ENCODE results near the gene OVOL1. TPM values are rescaled to one million over a fixed set of nuclear protein-coding genes. Genes with fewer than 3 reads are reported as not detected.

OVOL1 gene
- total RNA-seq, 1 experiment from 2014 or later: 17.1 TPM

- intact Hi-C loops (cut with micrococcal nuclease): no loop called here
- Histone ChIP-seq H3K36me3 (ENCODE audit: low read depth, low read length) (no peaks in the 10 kb centered on the region), H2AFZ (ENCODE audit: low read length) (no peak overlapping the region), H3K9me2 (replicated peaks; ENCODE audit: low read length) (no peaks in the 10 kb centered on the region), H3K9ac (ENCODE audit: low read length) (no peak overlapping the region), H3K4me1 (ENCODE audit: insufficient read depth, low read length) (no peaks in the 10 kb centered on the region), H3K9me3 (ENCODE audit: low read length) (no peaks in the 10 kb centered on the region), H3K27ac (ENCODE audit: low read length) (no peak overlapping the region), H3K4me2 (ENCODE audit: low read length) (no peak overlapping the region), H3K27me3 (ENCODE audit: low read length) (no peaks in the 10 kb centered on the region), H3K79me2 (ENCODE audit: low read length) (no peaks in the 10 kb centered on the region), H3K4me3 (ENCODE audit: low read length) (no peak overlapping the region), H4K20me1 (ENCODE audit: low read length) (no peaks in the 10 kb centered on the region), H3F3A (ENCODE audit: low read length, unreplicated experiment) (no peaks in the 10 kb centered on the region)
- no TSS peak for BruUV-seq (replicated peaks)
- ATAC-seq (no peak), DNase-seq (no peak)
- CTCF ChIA-PET: interaction anchor here (0.7 kb wide), 1 partner anchor 9 kb away, joined by 5 read pairs; no protein-coding TSS in a partner anchor
- no peak for TF ChIP-seq EZH2phosphoT487 (IDR thresholded peaks at IDR 0.05; ENCODE audit: borderline replicate concordance, low read length)
- TF ChIP-seq EZH2 (IDR thresholded peaks at IDR 0.05; ENCODE audit: low read length, unreplicated experiment): no peak
- TF ChIP-seq CTCF (conservative IDR thresholded peaks at IDR 0.05; ENCODE audit: low read depth, low read length): no peak
- POLR2A ChIA-PET (ENCODE audit: unreplicated experiment): no interaction called here
Observed at GRCh38 chr11:65770951-65771567, 15.8 kb upstream of the OVOL1 start.

GRCh38 chr11:65771589-65772112 lies 15.2 kb upstream of the OVOL1 start:
- Histone ChIP-seq H3K4me1 (ENCODE audit: insufficient read depth, low read length) (0 out of 2 replicates have a peak, but pooled peaks cover 2% of the 10 kb centered on the region), H3K27ac (ENCODE audit: low read length) (no peak overlapping the region), H3K27me3 (ENCODE audit: low read length) (no peaks in the 10 kb centered on the region), H3K9ac (ENCODE audit: low read length) (no peak overlapping the region), H3K4me3 (ENCODE audit: low read length) (no peak overlapping the region), H3F3A (ENCODE audit: low read length, unreplicated experiment) (no peaks in the 10 kb centered on the region), H3K79me2 (ENCODE audit: low read length) (peaks cover 5% of the 10 kb centered on the region), H4K20me1 (ENCODE audit: low read length) (no peaks in the 10 kb centered on the region), H3K9me3 (ENCODE audit: low read length) (no peaks in the 10 kb centered on the region), H3K4me2 (ENCODE audit: low read length) (no peak overlapping the region), H3K36me3 (ENCODE audit: low read depth, low read length) (peaks cover 5% of the 10 kb centered on the region; the same call in 1 of the 2 replicates), H2AFZ (ENCODE audit: low read length) (no peak overlapping the region), H3K9me2 (replicated peaks; ENCODE audit: low read length) (no peaks in the 10 kb centered on the region)
- DNase-seq: no peak
- POLR2A ChIA-PET (ENCODE audit: unreplicated experiment): no interaction called here
- intact Hi-C loops (cut with micrococcal nuclease): no loop called here
- CTCF ChIA-PET: no interaction called here
- no TSS peak for BruUV-seq (replicated peaks)
- TF ChIP-seq EZH2 (IDR thresholded peaks at IDR 0.05; ENCODE audit: low read length, unreplicated experiment) (no peak), CTCF (conservative IDR thresholded peaks at IDR 0.05; ENCODE audit: low read depth, low read length) (no peak), EZH2phosphoT487 (IDR thresholded peaks at IDR 0.05; ENCODE audit: borderline replicate concordance, low read length) (no peak)
- ATAC-seq: no peak

GRCh38 chr11:65773784-65774411 lies 13.0 kb upstream of the OVOL1 start:
- BruUV-seq (replicated peaks): no TSS peak
- peaks cover 27% of the 10 kb centered on the region for H3K79me2 ChIP-seq (ENCODE audit: low read length)
- no peak for TF ChIP-seq EZH2phosphoT487 (IDR thresholded peaks at IDR 0.05; ENCODE audit: borderline replicate concordance, low read length)
- no peak for TF ChIP-seq EZH2 (IDR thresholded peaks at IDR 0.05; ENCODE audit: low read length, unreplicated experiment)
- TF ChIP-seq CTCF (conservative IDR thresholded peaks at IDR 0.05; ENCODE audit: low read depth, low read length): no peak
- H3K9me3 ChIP-seq (ENCODE audit: low read length): no peaks in the 10 kb centered on the region
- no peak overlapping the region for H2AFZ ChIP-seq (ENCODE audit: low read length)
- DNase-seq (no peak), ATAC-seq (no peak)
- H3K27ac ChIP-seq (ENCODE audit: low read length): no peak overlapping the region
- intact Hi-C loops (cut with micrococcal nuclease): no loop called here
- H3K4me3 ChIP-seq (ENCODE audit: low read length): no peak overlapping the region
- H4K20me1 ChIP-seq (ENCODE audit: low read length): peaks cover 13% of the 10 kb centered on the region
- no peak overlapping the region for H3K4me2 ChIP-seq (ENCODE audit: low read length)
- no peaks in the 10 kb centered on the region for H3K27me3 ChIP-seq (ENCODE audit: low read length)
- H3K9me2 ChIP-seq (replicated peaks; ENCODE audit: low read length): no peaks in the 10 kb centered on the region
- H3F3A ChIP-seq (ENCODE audit: low read length, unreplicated experiment): no peaks in the 10 kb centered on the region
- peaks cover 19% of the 10 kb centered on the region; the same call in 1 of the 2 replicates for H3K36me3 ChIP-seq (ENCODE audit: low read depth, low read length)
- H3K4me1 ChIP-seq (ENCODE audit: insufficient read depth, low read length): peaks cover 11% of the 10 kb centered on the region
- no peak overlapping the region for H3K9ac ChIP-seq (ENCODE audit: low read length)
- ChIA-PET POLR2A (ENCODE audit: unreplicated experiment) (interaction anchor here (0.7 kb wide), 1 partner anchor 51 kb away, joined by 7 read pairs; no protein-coding TSS in a partner anchor), CTCF (no interaction called here)

All from PC-3 (cell line).